WTC11 (cell line): ENCODE measurements around the gene SVIL. TPM values are rescaled to one million over a fixed set of nuclear protein-coding genes. Genes with fewer than 3 reads are reported as not detected.

ENCODE experiments used
- ATAC-seq: fragments of 200-7000 bp; cut with Tn5 transposase; 2 replicates; pipeline ENCODE4 v1.10.0; 2021; ENCODE audit warnings: mild to moderate bottlenecking, moderate library complexity
- CTCF ChIA-PET: fragments of 300-600 bp; sonication (Branson Sonifier 250); formaldehyde crosslinking; loops from one replicate; lab custom pipeline; 2021; ENCODE audit warnings: antibody characterized with exemption; lab: Charles Lee
- POLR2A ChIA-PET: fragments of 350-600 bp; sonication (Branson Sonifier 250); formaldehyde crosslinking; loops from one replicate; lab custom pipeline; 2021; ENCODE audit warnings: antibody characterized with exemption; lab: Charles Lee
- DNase-seq: peaks from one replicate; pipeline ENCODE4 v3.0.0; 2021; ENCODE audit warnings: low spot score
- H3K27ac Mint-ChIP-seq: 2 replicates; pipeline ENCODE4 v1.8.0; 2021; ENCODE audit warnings: mixed read lengths
- H3K27me3 Mint-ChIP-seq: 2 replicates; pipeline ENCODE4 v1.8.0; 2021; ENCODE audit warnings: low read depth, mild to moderate bottlenecking, moderate library complexity, mixed read lengths
- H3K36me3 Mint-ChIP-seq: 2 replicates; pipeline ENCODE4 v1.8.0; 2021; ENCODE audit warnings: mixed read lengths
- H3K4me1 Mint-ChIP-seq: 2 replicates; pipeline ENCODE4 v1.8.0; 2022; ENCODE audit warnings: mixed read lengths
- H3K4me3 Mint-ChIP-seq: 2 replicates; pipeline ENCODE4 v1.8.0; 2021; ENCODE audit warnings: mild to moderate bottlenecking, moderate library complexity, mixed read lengths
- H3K9me3 Mint-ChIP-seq: 2 replicates; pipeline ENCODE4 v1.8.0; 2021; ENCODE audit warnings: mixed read lengths
- AFF4 ChIP-seq: sonication (generic); formaldehyde crosslinking; IDR thresholded peaks from 2 replicates; pipeline ENCODE4 v1.8.1; 2023; ENCODE audit warnings: mild to moderate bottlenecking, missing genetic modification reagents, borderline replicate concordance
- ATF6 ChIP-seq: sonication (generic); formaldehyde crosslinking; IDR thresholded peaks from 2 replicates; pipeline ENCODE4 v1.8.1; 2023; ENCODE audit warnings: mild to moderate bottlenecking, missing genetic modification reagents
- CDX4 ChIP-seq: fragments of 250-450 bp; sonication (Bioruptor Pico); IDR thresholded peaks from 2 replicates; pipeline ENCODE4 v1.9.0; 2021; ENCODE audit warnings: moderate library complexity, mild to moderate bottlenecking, inconsistent platforms, borderline replicate concordance
- E2F1 ChIP-seq: sonication (generic); formaldehyde crosslinking; IDR thresholded peaks from 2 replicates; pipeline ENCODE4 v1.8.0; 2022; ENCODE audit warnings: mild to moderate bottlenecking, missing genetic modification reagents
- E2F4 ChIP-seq: sonication (generic); formaldehyde crosslinking; IDR thresholded peaks from 2 replicates; pipeline ENCODE4 v1.8.1; 2022; ENCODE audit warnings: low read depth, mild to moderate bottlenecking, moderate library complexity, missing genetic modification reagents, borderline replicate concordance
- E2F5 ChIP-seq: sonication (generic); formaldehyde crosslinking; IDR thresholded peaks from 2 replicates; pipeline ENCODE4 v1.8.1; 2022; ENCODE audit warnings: mild to moderate bottlenecking, moderate library complexity, missing genetic modification reagents
- FOXP1 ChIP-seq: sonication (generic); formaldehyde crosslinking; IDR thresholded peaks from 2 replicates; pipeline ENCODE4 v1.8.0; 2022; ENCODE audit warnings: missing genetic modification reagents, mild to moderate bottlenecking, moderate library complexity, borderline replicate concordance
- GRHL2 ChIP-seq: fragments of 250-450 bp; sonication (Bioruptor Pico); IDR thresholded peaks from 2 replicates; pipeline ENCODE4 v1.8.0; 2022; ENCODE audit warnings: mild to moderate bottlenecking, moderate library complexity; ENCODE audit not compliant: insufficient replicate concordance, severe bottlenecking
- GTF2I ChIP-seq: fragments of 250-450 bp; sonication (Bioruptor Pico); conservative IDR thresholded peaks from 2 replicates; pipeline ENCODE4 v1.4.0; 2021; ENCODE audit warnings: mild to moderate bottlenecking
- MXD4 ChIP-seq: fragments of 250-450 bp; sonication (Bioruptor Pico); IDR thresholded peaks from 2 replicates; pipeline ENCODE4 v1.8.0; 2021; ENCODE audit warnings: mild to moderate bottlenecking, moderate library complexity, borderline replicate concordance
- MYBL2 ChIP-seq: sonication (generic); formaldehyde crosslinking; IDR thresholded peaks from 2 replicates; pipeline ENCODE4 v1.8.1; 2023; ENCODE audit warnings: mild to moderate bottlenecking, moderate library complexity, missing genetic modification reagents
- OVOL2 ChIP-seq: fragments of 250-450 bp; sonication (Bioruptor Pico); IDR thresholded peaks from 2 replicates; pipeline ENCODE4 v1.9.0; 2021; ENCODE audit warnings: mild to moderate bottlenecking, borderline replicate concordance
- SMAD4 ChIP-seq: sonication (generic); formaldehyde crosslinking; IDR thresholded peaks from 2 replicates; pipeline ENCODE4 v1.8.0; 2022; ENCODE audit warnings: mild to moderate bottlenecking, missing genetic modification reagents
- ZNF138 ChIP-seq: sonication (generic); formaldehyde crosslinking; conservative IDR thresholded peaks from 2 replicates; pipeline ENCODE4 v1.8.1; 2022; ENCODE audit warnings: mild to moderate bottlenecking, moderate library complexity, missing genetic modification reagents
- ZNF423 ChIP-seq: fragments of 250-450 bp; sonication (Bioruptor Pico); IDR thresholded peaks from 2 replicates; pipeline ENCODE4 v2.1.2; 2022; ENCODE audit warnings: mild to moderate bottlenecking, moderate library complexity
- total RNA-seq: library from RNA; stranded (reverse); gene quantifications from 3 replicates; pipeline ENCODE4 v1.2.3, GENCODE V29; 2021

SVIL gene
- total RNA-seq, 1 experiment from 2014 or later = 27.1 TPM

GRCh38 chr10:29637537-29637936 is 2.8 kb upstream of the SVIL start (continued):
- TF ChIP-seq AFF4 (CRISPR knock-in tag) = no peak
- no peak for TF ChIP-seq OVOL2 (CRISPR knock-in tag)
- no peak for TF ChIP-seq CDX4 (CRISPR knock-in tag)
- no peak for TF ChIP-seq ATF6
- no peak for TF ChIP-seq E2F4 (CRISPR knock-in tag)
- no peak for TF ChIP-seq ZNF423
- no peak for TF ChIP-seq GTF2I (CRISPR knock-in tag)
- no peak for TF ChIP-seq ZNF138 (CRISPR knock-in tag)

- POLR2A ChIA-PET = no interaction called here
- TF ChIP-seq MYBL2 (CRISPR knock-in tag) (no peak), E2F1 (CRISPR knock-in tag) (no peak), MXD4 (CRISPR knock-in tag) (no peak), GRHL2 (no peak), SMAD4 (CRISPR knock-in tag) (no peak), ATF6 (no peak), FOXP1 (CRISPR knock-in tag) (no peak), E2F5 (CRISPR knock-in tag) (no peak)
- no peak overlapping the region for H3K4me3 Mint-ChIP-seq
- no peaks in the 10 kb centered on the region for H3K27me3 Mint-ChIP-seq
- peaks cover 6% of the 10 kb centered on the region for H3K9me3 Mint-ChIP-seq
- peaks cover 43% of the 10 kb centered on the region for H3K4me1 Mint-ChIP-seq
- H3K27ac Mint-ChIP-seq = peak overlapping the region; percentile 90
- ATAC-seq (no peak), DNase-seq (no peak)
- peaks cover 16% of the 10 kb centered on the region for H3K36me3 Mint-ChIP-seq
- CTCF ChIA-PET = interaction anchor here (0.9 to 2.7 kb wide), 2 partner anchors 13 to 98 kb away, joined by 4 to 21 read pairs; no protein-coding TSS in a partner anchor
These were observed 1.4 kb upstream of the SVIL start for GRCh38 chr10:29636178-29636577.
